HepG2 (cell line): ENCODE data around the gene NDUFS7. TPM values are rescaled to one million over a fixed set of nuclear protein-coding genes. Genes with fewer than 3 reads are reported as not detected.

Experiments used
- ATAC-seq: fragments of 200-7000 bp; cut with Tn5 transposase; 3 replicates; pipeline ENCODE4 v1.9.1; 2020; ENCODE audit warnings: mild to moderate bottlenecking, moderate library complexity
- BruUV-seq: library from RNA; stranded (reverse); fragments of 400-500 nt; replicated peaks from 2 replicates; lab custom pipeline; 2021; lab: Mats Ljungman, UMichigan
- CTCF ChIA-PET: fragments of 300-600 bp; formaldehyde crosslinking; extraction: SDS; loops from one replicate; lab custom pipeline; 2021; ENCODE audit warnings: low total read pairs, inconsistent platforms, low intra/inter-chr PET ratio; lab: Yijun Ruan, JAX
- POLR2A ChIA-PET: fragments of 350-600 bp; sonication (Branson Sonifier 250); formaldehyde crosslinking; loops from one replicate; lab custom pipeline; 2020; ENCODE audit warnings: antibody characterized with exemption, inconsistent platforms; lab: Yijun Ruan, JAX
- DNase-seq: peaks from one replicate; pipeline ENCODE4 v3.0.0-alpha.2; 2015; ENCODE audit warnings: low spot score
- FAIRE-seq: peaks from 3 replicates; lab custom pipeline; 2011; peaks lifted over from hg19 to GRCh38; lab: Jason Lieb, UNC
- H2AFZ ChIP-seq: one replicate; pipeline ENCODE4 v1.6.1; 2011; ENCODE audit warnings: low read length, inconsistent platforms
- H3K27ac ChIP-seq: fragments of 300-600 bp; 3 replicates; pipeline ENCODE4 v1.8.0; 2011; ENCODE audit warnings: mixed run types, mild to moderate bottlenecking, mixed read lengths, low read length, inconsistent platforms; ENCODE audit not compliant: insufficient read depth; ENCODE audit errors: extremely low read length
- H3K27me3 ChIP-seq, 2 experiments: fragments of 200-600 bp in 1 of 2; 2 replicates in 1 of 2; 3 replicates in 1 of 2; pipeline versions ENCODE4 v1.6.0 to v1.8.0; 2011; ENCODE audit warnings: low read length in 2 of 2, mild to moderate bottlenecking in 2 of 2, moderate library complexity in 2 of 2, inconsistent platforms in 1 of 2; ENCODE audit not compliant: insufficient read depth in 2 of 2, control insufficient read depth in 1 of 2
- H3K36me3 ChIP-seq, 2 experiments: fragments of 200-600 bp in 1 of 2; replicated peaks in 1 of 2; 2 replicates in 1 of 2; 3 replicates in 1 of 2; pipeline versions ENCODE4 v1.5.1 to v1.8.0; 2011; ENCODE audit warnings: low read length in 2 of 2, inconsistent platforms in 1 of 2; ENCODE audit not compliant: insufficient read depth in 2 of 2, control insufficient read depth in 1 of 2
- H3K4me1 ChIP-seq: 2 replicates; pipeline ENCODE4 v1.5.1; 2012; ENCODE audit warnings: low read length, inconsistent platforms; ENCODE audit not compliant: insufficient read depth
- H3K4me2 ChIP-seq: 2 replicates; pipeline ENCODE4 v1.6.0; 2011; ENCODE audit warnings: low read depth, low read length, inconsistent platforms
- H3K4me3 ChIP-seq, 3 experiments: fragments of 200-600 bp in 1 of 3; sonication (generic), shearing (Covaris generic) in 1 of 3; replicated peaks in 1 of 3; 2 replicates each; pipeline ENCODE4 v1.5.1; 2011 to 2016; ENCODE audit warnings: low read length in 3 of 3, inconsistent platforms in 2 of 3, low read depth in 2 of 3, mild to moderate bottlenecking in 2 of 3, control low read depth in 1 of 3, mixed read lengths in 1 of 3; ENCODE audit not compliant: insufficient read depth in 1 of 3
- H3K79me2 ChIP-seq: one replicate; pipeline ENCODE4 v1.6.1; 2011; ENCODE audit warnings: low read length, inconsistent platforms; ENCODE audit not compliant: insufficient read depth
- H3K9ac ChIP-seq: 2 replicates; pipeline ENCODE4 v1.6.0; 2011; ENCODE audit warnings: mild to moderate bottlenecking, low read depth, low read length, inconsistent platforms; ENCODE audit not compliant: insufficient read depth
- H3K9me3 ChIP-seq: 2 replicates; pipeline ENCODE4 v1.5.1; 2012; ENCODE audit warnings: mild to moderate bottlenecking, low read length
- H4K20me1 ChIP-seq: 2 replicates; pipeline ENCODE4 v1.6.0; 2011; ENCODE audit warnings: inconsistent platforms, mild to moderate bottlenecking, low read length, moderate library complexity; ENCODE audit not compliant: insufficient read depth
- MAF1 ChIP-seq: sonication (generic); formaldehyde crosslinking; IDR thresholded peaks from 2 replicates; pipeline ENCODE4 v1.5.0; 2020; ENCODE audit warnings: missing genetic modification reagents, borderline replicate concordance
- ZNF121 ChIP-seq: sonication (generic); formaldehyde crosslinking; IDR thresholded peaks from 2 replicates; pipeline ENCODE4 v1.5.0; 2020; ENCODE audit warnings: mild to moderate bottlenecking, missing genetic modification reagents
- ZNF234 ChIP-seq: sonication (generic); formaldehyde crosslinking; conservative IDR thresholded peaks from 2 replicates; pipeline ENCODE4 v1.5.1; 2020; ENCODE audit warnings: mild to moderate bottlenecking, missing genetic modification reagents
- WGBS: methylation state at CpG from one replicate; pipeline ENCODE4 v1.1.6; 2017; ENCODE audit warnings: low lambda C conversion rate; 5-methylcytosine and 5-hydroxymethylcytosine counted together
- in situ Hi-C: cut with HindIII; loops from 2 replicates; pipeline ENCODE4 v1.10.0; 2017; ENCODE audit warnings: low pct_unique_long_range_greater_than_20kb; ENCODE audit not compliant: extremely low pct_ligation_motif_present
- intact Hi-C: fragments of 100-400 bp; cut with micrococcal nuclease; formaldehyde crosslinking; loops from one replicate; pipeline ENCODE4 v1.10.0; 2022; ENCODE audit not compliant: unreplicated experiment
- polyA plus RNA-seq, 8 experiments: library from polyadenylated mRNA; depleted of rRNA in 3 of 8; stranded (reverse) in 7 of 8; unstranded in 1 of 8; fragments of >200 nt; fragmentation: Illumina TruSeq in 4 of 8; extraction: Trizol in 4 of 8; gene quantifications; 2 replicates each; pipeline versions ENCODE4 v1.2.1 to v1.2.3, GENCODE V29; 2011 to 2016; ENCODE audit warnings: low read depth in 4 of 8, missing spikeins in 1 of 8, mixed read lengths in 1 of 8; ENCODE audit not compliant: insufficient read depth in 1 of 8
- total RNA-seq, 5 experiments: library from RNA; depleted of rRNA; stranded (reverse); fragments of >200 nt; fragmentation: Illumina TruSeq; extraction: Trizol; gene quantifications; 2 replicates each; pipeline ENCODE4 v1.2.3, GENCODE V29; 2016; ENCODE audit warnings: low read depth in 1 of 5
- TF ChIP-seq, protein P1 (sequence below): sonication (generic); formaldehyde crosslinking; IDR thresholded peaks from 2 replicates; pipeline ENCODE4 v1.4.0; 2020; ENCODE audit warnings: missing genetic modification reagents
- TF ChIP-seq, protein P2 (sequence below): sonication (generic); formaldehyde crosslinking; IDR thresholded peaks from 2 replicates; pipeline ENCODE4 v1.4.0; 2020; ENCODE audit warnings: mild to moderate bottlenecking, missing genetic modification reagents

Gene NDUFS7
- total and polyA plus RNA-seq, 2 of the 13 experiments (the other 11 are each of a cell fraction or from before 2014, with no cell fraction given) = 34.3 to 66.9 TPM

DNA sequence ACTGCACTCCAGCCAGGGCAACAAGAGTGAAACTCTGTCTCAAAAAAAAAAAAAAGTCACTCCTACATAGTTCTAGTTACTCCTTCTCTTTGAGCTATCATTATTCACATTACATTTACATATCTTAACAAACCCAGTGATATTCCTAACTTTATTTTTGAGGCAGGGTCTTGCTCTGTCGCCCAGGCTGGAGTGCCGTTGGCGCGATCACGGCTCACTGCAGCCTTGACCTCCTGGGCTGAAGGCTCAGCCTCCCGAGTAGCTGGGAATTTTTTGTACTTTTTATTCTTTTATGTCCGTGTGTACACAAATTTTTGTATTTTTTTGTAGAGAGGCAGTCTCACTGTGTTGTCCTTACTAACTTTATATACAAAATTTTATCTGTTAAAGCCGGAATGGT is 53.9 kb downstream of the NDUFS7 start:
- H3K79me2 ChIP-seq = peaks cover 31% of the 10 kb centered on the region
- peak overlapping the region; percentile 61 for H3K9ac ChIP-seq
- peak overlapping the region; percentile 11 to 87 (median 19); a peak in 3 of 6 replicates for H3K4me3 ChIP-seq
- 34% methylated on average over 8 of the region's 8 CpGs for WGBS
- intact Hi-C loops (no loop called here), in situ Hi-C loops (no loop called here)
- H3K4me1 ChIP-seq = peaks cover 30% of the 10 kb centered on the region
- no peak for DNase-seq
- ChIA-PET CTCF (interaction anchor here (1.2 kb wide), 1 partner anchor 75 kb away, joined by 4 read pairs; the partner anchor contains the start of gene ADAMTSL5), POLR2A (interaction anchor here (0.7 to 2.3 kb wide), 3 partner anchors 13 to 169 kb away, joined by 3 to 10 read pairs (median 4); partner anchors contain the start of gene CIRBP)
- no TSS peak for BruUV-seq
- H3K4me2 ChIP-seq = peak overlapping the region; percentile 75
- peaks cover 34% of the 10 kb centered on the region for H4K20me1 ChIP-seq
- H3K27me3 ChIP-seq = no peaks in the 10 kb centered on the region
- no peak for ATAC-seq
- no peaks in the 10 kb centered on the region for H3K9me3 ChIP-seq
- H3K27ac ChIP-seq = peak overlapping the region; percentile 82
- peaks cover 23 to 53% of the 10 kb centered on the region in 2 experiments for H3K36me3 ChIP-seq
- no peak for FAIRE-seq
- no peak overlapping the region for H2AFZ ChIP-seq
- TF ChIP-seq, protein P1, sequence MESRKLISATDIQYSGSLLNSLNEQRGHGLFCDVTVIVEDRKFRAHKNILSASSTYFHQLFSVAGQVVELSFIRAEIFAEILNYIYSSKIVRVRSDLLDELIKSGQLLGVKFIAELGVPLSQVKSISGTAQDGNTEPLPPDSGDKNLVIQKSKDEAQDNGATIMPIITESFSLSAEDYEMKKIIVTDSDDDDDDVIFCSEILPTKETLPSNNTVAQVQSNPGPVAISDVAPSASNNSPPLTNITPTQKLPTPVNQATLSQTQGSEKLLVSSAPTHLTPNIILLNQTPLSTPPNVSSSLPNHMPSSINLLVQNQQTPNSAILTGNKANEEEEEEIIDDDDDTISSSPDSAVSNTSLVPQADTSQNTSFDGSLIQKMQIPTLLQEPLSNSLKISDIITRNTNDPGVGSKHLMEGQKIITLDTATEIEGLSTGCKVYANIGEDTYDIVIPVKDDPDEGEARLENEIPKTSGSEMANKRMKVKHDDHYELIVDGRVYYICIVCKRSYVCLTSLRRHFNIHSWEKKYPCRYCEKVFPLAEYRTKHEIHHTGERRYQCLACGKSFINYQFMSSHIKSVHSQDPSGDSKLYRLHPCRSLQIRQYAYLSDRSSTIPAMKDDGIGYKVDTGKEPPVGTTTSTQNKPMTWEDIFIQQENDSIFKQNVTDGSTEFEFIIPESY (CRISPR knock-in tag) = peak; percentile 75
- TF ChIP-seq ZNF234 (0 out of 2 replicates have a peak, but pooled peaks have one; percentile 11), MAF1 (no peak), ZNF121 (peak; percentile 80)
- TF ChIP-seq, protein P2, sequence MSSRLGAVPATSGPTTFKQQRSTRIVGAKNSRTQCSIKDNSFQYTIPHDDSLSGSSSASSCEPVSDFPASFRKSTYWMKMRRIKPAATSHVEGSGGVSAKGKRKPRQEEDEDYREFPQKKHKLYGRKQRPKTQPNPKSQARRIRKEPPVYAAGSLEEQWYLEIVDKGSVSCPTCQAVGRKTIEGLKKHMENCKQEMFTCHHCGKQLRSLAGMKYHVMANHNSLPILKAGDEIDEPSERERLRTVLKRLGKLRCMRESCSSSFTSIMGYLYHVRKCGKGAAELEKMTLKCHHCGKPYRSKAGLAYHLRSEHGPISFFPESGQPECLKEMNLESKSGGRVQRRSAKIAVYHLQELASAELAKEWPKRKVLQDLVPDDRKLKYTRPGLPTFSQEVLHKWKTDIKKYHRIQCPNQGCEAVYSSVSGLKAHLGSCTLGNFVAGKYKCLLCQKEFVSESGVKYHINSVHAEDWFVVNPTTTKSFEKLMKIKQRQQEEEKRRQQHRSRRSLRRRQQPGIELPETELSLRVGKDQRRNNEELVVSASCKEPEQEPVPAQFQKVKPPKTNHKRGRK = 0 out of 2 replicates have a peak, but pooled peaks have one; percentile 1
